Activated CD8-positive, alpha-beta memory T cell treated with anti-CD3 and anti-CD28 coated beads, Interleukin-2, amount 50 U/mL, for 1 hour (primary cell): ENCODE measurements around the gene TRAF7.
"Not testable (repeated sequence)": the region's sequence is repeated elsewhere in the genome, so short reads cannot be mapped to it uniquely, and the experiment has no call there.

Experiments used
- DNase-seq: peaks from one replicate; pipeline ENCODE4 v3.0.0-alpha.2; 2020; ENCODE audit errors: extremely low read depth

Gene TRAF7

DNA sequence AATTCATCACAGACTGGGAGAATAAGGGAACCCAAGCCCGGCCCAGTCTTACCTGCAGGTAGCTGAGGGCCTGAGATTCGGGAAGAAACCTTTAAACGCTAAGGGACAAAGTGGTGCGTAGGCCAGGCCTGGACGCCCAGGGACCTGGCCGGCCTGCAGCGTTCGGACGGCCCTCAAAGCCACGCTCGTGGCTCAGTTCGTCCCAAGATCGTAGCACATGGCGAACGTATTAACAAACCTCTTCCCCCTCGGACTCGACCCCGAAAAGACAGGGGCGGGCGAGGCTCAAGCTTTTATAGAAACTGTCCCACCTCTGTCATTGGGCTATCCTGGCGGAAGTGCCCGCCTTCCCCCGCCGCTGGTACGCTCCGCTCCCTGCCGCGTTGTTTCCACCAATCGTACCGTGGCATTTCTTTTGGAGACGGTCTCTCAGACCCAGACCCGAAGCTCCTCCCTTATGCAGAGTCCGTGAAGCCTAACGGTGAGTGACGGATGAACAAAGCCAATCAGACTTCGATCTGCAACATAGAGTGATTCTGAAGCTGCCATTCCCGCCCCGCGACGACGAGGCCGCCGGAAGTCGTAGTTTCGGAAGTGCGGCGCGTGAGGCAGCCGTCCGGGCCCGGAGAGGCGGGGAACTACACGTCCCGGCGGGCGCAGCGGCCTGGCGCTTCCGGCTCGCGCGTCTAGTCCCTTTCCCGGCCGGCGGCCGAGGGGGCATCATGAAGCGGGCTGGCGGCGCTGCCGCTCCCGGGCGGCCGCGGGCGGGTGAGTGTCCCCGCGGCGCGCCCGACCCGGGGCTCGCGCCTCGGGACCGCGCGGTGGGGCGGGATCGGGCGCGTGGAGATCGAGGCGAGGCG lies at the start of gene TRAF7:
TSS of gene TRAF7 (plus strand) at position 692 of the 860 bp plus-strand sequence. CDS start 8,139 bp downstream, outside the sequence.
- peak; percentile 98 for DNase-seq

DNA sequence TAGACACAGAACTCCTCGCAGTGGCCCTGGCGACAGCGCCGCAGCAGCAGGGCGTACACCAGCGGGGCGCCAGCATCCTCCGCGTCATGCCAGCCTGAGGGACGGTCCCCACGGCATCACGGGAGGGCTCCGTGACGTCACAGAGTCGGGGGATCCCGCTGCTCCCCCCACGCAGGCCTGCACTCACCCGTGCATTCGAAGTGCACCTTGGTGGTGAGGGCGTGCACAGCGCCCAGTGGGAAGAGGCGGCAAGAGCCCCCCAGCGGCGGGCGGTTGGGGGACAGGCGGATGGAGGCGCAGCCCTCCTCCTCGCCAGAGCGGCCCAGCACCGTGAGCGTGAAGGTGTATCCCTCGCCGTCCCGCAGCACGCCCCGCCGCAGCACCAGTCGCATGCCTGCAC lies 49.4 kb upstream of the TRAF7 start:
- not testable (repeated sequence) for DNase-seq

GRCh38 chr16:2107121-2107790 lies 48.3 kb upstream of the TRAF7 start:
- not testable (repeated sequence) for DNase-seq

GRCh38 chr16:2107791-2108125 lies 47.8 kb upstream of the TRAF7 start:
- DNase-seq = not testable (repeated sequence)

DNA sequence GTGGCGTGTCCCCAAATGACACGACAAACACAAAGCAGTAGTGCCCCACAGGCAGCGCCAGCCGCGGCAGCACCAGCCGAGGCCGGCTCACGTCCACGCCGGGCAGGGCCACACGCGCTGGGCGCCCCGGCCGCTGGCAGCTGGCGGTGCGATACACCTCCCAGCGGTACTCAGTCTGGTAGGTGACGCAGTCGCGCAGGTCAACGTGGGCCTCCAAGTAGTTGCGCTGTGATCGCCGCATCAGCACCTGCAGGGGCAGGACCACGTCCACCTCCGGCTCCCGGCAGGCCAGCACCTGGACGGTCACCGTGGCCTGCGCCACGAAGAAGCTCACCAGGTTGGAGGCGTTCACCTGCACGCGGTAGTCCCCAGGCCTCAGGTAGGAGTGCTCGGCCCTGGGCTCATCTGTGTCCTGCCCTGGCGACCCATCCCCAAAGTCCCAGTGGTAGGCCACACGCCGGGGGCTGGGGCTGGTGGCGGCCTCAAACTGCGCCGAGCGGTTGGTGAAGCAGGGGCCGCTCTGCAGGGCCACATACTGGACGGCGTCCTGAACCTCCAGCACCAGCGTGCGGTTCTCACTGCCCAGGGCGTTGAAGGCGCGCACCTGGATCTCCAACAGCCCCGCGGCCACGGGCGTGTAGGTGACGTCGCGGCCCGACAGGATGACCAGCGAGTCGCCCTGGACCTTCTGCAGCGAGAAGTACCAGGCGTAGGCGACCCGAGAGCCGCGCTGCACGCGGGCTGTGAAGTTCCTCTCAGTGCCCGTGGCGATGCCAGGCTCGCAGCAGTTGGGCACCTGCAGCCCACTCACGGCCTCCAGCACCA lies 46.9 kb upstream of the TRAF7 start:
- DNase-seq = not testable (repeated sequence)

- DNase-seq = not testable (repeated sequence)
These were observed 46.4 kb upstream of the TRAF7 start for GRCh38 chr16:2109271-2109580.

GRCh38 chr16:2109872-2110271 lies 45.7 kb upstream of the TRAF7 start:
- not testable (repeated sequence) for DNase-seq

GRCh38 chr16:2110332-2111008 lies 45.1 kb upstream of the TRAF7 start:
- not testable (repeated sequence) for DNase-seq

- DNase-seq = not testable (repeated sequence)
These were observed 44.6 kb upstream of the TRAF7 start for GRCh38 chr16:2111009-2111353.

DNA sequence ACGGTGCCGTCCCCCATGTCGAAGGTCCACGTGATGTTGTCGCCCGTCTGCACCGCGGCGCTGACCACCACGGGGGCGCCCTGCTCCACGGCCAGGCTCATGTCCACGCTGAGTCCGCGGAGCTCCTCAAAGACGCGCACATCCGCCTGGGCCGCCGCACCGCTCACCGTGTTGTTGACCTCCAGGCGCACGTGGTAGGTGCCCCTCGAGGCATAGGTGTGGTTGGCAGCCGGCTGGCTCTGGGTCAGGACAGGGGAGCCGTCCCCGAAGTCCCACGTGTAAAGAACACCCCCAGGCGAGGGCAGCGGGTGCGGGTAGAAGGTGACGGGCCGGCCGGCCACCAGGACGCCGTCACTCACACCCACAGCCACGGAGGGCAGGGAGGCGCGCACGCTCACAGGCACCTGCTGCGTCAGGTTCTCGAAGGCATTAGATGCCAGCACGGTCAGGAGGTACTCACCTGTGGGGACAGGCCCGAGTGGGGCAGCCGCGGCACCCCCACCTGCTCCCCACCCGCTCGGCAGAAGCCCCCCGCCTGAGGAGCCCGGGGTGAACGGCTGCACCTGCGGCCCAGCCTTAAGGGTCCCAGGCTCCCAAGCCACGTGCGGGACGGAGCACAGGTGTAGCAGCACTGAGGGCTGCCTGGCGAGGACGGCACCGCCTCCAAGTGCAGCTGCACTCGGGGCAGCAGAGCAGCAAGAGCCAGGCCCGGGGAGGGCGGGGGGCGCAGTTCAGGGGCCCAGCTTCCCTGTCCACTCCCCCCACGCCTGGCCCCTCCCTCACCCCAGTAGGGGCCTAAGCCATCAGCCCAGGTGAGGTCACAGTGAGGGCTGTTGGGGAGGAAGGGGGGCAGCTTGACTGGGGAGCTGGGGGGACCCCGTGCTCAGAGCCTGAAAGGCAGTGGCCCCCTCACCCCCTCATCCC lies 43.9 kb upstream of the TRAF7 start:
- not testable (repeated sequence) for DNase-seq

DNA sequence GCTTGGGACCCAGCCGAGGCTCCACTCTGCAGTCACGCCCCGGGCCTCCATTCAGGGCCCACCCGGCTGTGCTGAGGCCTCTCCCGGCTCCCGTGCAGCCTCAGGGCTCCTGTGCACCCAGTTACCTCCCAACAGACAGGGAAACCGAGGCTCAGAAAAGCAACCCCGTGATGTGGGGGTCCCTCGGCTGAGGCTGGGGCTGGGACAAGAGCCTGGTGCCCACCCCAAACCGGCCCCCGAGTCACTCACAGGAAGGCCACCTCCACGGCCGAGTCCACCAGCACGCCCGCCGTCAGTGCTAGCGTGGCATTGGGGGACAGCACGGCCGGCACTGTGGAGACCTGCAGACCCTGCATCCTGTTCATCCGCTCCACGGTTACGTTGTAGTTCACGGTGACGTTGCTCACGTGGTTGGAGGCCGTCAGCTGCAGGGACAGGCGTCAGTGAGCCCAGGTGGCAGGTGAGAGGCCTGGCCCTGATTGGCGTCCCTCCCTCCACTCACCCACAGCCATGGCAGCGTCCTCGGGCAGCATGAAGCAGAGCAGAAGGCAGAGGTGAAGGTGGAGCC lies 43.0 kb upstream of the TRAF7 start:
- not testable (repeated sequence) for DNase-seq

DNA sequence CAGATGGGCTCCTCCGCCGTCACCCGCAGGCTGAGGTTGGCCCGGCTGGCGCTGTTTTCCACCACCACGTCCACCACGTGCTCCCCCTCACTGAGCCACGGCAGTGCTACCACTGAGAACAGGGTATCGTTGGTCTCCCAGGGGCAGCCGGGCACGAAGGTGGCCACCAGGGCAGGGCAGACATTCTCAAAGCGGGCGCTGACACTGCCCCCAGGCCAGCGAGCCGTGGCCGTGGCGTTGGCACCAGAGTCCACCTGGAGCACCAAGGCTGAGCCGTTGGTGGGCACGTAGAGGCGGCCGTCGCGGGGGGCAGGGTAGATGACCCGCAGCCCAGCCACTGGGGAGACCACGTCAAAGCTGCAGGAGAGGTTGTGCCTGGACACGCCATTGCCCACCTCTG lies 41.4 kb upstream of the TRAF7 start:
- not testable (repeated sequence) for DNase-seq

GRCh38 chr16:2114885-2115590 lies 40.5 kb upstream of the TRAF7 start:
- DNase-seq = not testable (repeated sequence)

DNA sequence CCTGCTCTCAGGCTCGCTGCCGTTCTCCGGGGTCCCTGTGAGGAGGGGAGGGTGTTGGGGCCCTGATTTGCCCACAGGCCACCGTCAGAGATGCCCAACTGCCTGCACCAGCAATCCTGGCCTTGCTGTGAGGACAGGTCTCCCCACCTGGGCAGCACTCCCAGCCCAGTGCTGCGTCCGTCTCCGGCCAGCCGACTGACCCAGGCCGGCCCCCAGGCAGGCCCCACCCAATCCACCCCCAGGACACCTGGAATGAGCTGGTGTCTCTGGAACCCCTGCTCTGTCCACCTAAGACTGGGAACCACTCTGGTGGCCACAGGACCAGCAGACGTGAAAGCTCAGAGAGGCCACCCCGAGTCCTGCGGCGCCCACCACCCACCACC lies 40.0 kb upstream of the TRAF7 start:
- no peak for DNase-seq

DNA sequence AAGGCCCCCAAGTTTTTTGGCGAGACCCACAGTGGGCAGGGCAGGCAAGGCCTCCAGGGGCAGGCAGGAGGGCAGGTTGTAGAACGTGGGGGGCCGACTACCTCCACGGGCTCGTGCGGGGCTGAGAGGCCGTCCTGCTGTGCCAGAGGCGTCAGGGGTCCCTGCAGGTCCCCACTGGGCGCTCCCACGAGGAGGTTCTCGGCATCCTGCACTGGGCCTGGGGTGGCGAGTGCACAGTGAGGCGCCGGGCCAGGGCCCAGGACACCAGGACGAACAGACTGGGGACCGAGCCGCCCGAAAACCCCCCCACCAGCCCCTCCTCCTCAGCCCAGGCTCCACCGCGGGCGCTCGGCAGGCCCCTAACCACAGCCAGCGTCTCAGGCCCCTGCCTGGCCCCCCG lies 39.2 kb upstream of the TRAF7 start:
- not testable (repeated sequence) for DNase-seq

GRCh38 chr16:2117341-2117740 lies 38.2 kb upstream of the TRAF7 start:
- DNase-seq = not testable (repeated sequence)

DNA sequence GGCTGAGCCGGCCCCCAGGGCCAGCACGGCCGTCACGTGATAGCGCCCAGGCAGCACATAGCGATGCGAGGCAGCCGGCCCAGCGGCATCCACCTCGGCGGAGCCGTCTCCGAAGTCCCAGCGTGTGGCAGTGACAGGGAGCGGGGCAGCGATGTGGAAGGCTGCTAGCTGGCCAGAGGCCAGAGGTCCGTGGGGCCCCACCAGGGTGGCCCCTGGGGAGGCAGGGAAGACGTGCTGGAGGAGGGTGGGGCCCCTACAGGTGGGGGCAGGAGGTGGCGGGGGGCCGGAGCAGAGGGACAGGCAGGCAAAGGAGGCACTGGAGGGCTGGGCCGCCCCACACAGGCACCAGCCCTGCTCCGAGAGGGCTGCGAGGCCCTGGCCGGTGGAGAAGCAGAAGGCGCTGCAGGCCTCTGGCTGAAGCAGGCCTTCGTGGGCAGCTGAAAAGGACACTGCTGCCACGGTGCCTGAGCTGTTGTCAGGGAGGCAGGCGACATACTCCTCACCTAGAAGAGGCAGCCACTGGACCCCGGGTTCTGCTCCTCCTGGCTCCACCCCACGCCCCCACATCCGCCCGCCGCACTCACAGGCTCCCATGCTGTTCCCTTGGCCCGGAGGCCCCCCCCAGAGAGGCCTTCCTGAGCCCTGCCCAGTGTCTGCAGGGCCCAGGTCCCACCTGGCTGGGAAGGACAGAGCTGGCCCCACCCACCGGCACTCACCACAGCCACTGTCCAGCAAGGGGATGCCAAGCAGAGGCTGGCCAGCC lies 37.4 kb upstream of the TRAF7 start:
- DNase-seq = not testable (repeated sequence)

DNA sequence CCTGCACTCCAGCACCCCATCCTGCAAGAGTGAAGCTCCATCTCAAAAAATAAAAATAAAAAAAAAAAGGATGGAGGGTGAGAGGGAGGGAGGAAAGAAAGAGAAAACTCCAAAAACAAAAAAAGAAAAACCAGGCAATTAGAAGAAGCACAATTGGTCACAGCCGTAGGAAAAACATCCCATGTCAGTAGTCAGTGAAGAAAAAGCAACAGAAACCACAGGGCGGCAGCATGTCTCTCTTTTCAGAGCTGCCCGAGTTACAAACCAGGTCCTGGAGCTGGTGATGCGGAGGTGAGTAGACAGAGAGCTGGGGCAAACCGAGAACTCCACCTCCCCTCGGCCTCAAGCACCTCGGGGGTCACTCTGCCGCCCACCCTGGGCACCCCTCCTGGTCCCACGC lies 34.3 kb upstream of the TRAF7 start:
- not testable (repeated sequence) for DNase-seq

GRCh38 chr16:2121853-2122252 lies 33.7 kb upstream of the TRAF7 start:
- DNase-seq = no peak
